Measurements from ENCODE around the gene DOK3.
A peak's percentile ranks its signal among the peaks of the same experiment; 100 is the strongest.
"Not testable (repeated sequence)": the region's sequence is repeated elsewhere in the genome, so short reads cannot be mapped to it uniquely, and the experiment has no call there.

Gene DOK3

GRCh38 chr5:177490311-177490991 lies 19.2 kb downstream of the DOK3 start:
- WGBS, 2 experiments (ENCODE audit: insufficient coverage in 2 of 2) = 93 to 95% methylated on average over 9 to 15 of the region's 15 CpGs
- H3K36me3 ChIP-seq (ENCODE audit: control insufficient read depth, insufficient read depth, low read length) = peaks cover 82% of the 10 kb centered on the region
- H3K9me3 ChIP-seq (ENCODE audit: control insufficient read depth, low read length) = no peaks in the 10 kb centered on the region
- H3K27ac ChIP-seq (ENCODE audit: low read depth, low read length, severe bottlenecking) = no peak overlapping the region
- peaks cover 41% of the 10 kb centered on the region for H3K4me1 ChIP-seq (ENCODE audit: control insufficient read depth, insufficient read depth, low read length, poor library complexity, severe bottlenecking)
- no peak overlapping the region for H3K4me3 ChIP-seq (ENCODE audit: extremely low read depth, insufficient read depth, low read length, poor library complexity, severe bottlenecking)

- Histone ChIP-seq H3K4me3 (ENCODE audit: extremely low read depth, insufficient read depth, low read length, poor library complexity, severe bottlenecking) (no peak overlapping the region), H3K4me1 (ENCODE audit: control insufficient read depth, insufficient read depth, low read length, poor library complexity, severe bottlenecking) (peaks cover 29% of the 10 kb centered on the region), H3K36me3 (ENCODE audit: control insufficient read depth, insufficient read depth, low read length) (peaks cover 89% of the 10 kb centered on the region), H3K9me3 (ENCODE audit: control insufficient read depth, low read length) (no peaks in the 10 kb centered on the region), H3K27ac (ENCODE audit: low read depth, low read length, severe bottlenecking) (no peak overlapping the region)
- 88 to 90% methylated on average over 19 to 21 of the region's 26 CpGs for WGBS, 2 experiments (ENCODE audit: insufficient coverage in 2 of 2)
These were observed 20.4 kb downstream of the DOK3 start for GRCh38 chr5:177489119-177489716.

- Histone ChIP-seq H3K4me3 (ENCODE audit: extremely low read depth, insufficient read depth, low read length, poor library complexity, severe bottlenecking) (no peak overlapping the region), H3K27ac (ENCODE audit: low read depth, low read length, severe bottlenecking) (no peak overlapping the region), H3K9me3 (ENCODE audit: control insufficient read depth, low read length) (no peaks in the 10 kb centered on the region), H3K36me3 (ENCODE audit: control insufficient read depth, insufficient read depth, low read length) (peaks cover 89% of the 10 kb centered on the region), H3K4me1 (ENCODE audit: control insufficient read depth, insufficient read depth, low read length, poor library complexity, severe bottlenecking) (peaks cover 16% of the 10 kb centered on the region)
- 98 to 99% methylated on average over 14 to 15 of the region's 15 CpGs for WGBS, 2 experiments (ENCODE audit: insufficient coverage in 2 of 2)
These were observed 21.7 kb downstream of the DOK3 start for GRCh38 chr5:177487975-177488374.

GRCh38 chr5:177487144-177487543 lies 22.5 kb downstream of the DOK3 start:
- Histone ChIP-seq H3K27ac (ENCODE audit: low read depth, low read length, severe bottlenecking) (no peak overlapping the region), H3K36me3 (ENCODE audit: control insufficient read depth, insufficient read depth, low read length) (peaks cover 89% of the 10 kb centered on the region), H3K4me3 (ENCODE audit: extremely low read depth, insufficient read depth, low read length, poor library complexity, severe bottlenecking) (no peak overlapping the region), H3K9me3 (ENCODE audit: control insufficient read depth, low read length) (no peaks in the 10 kb centered on the region), H3K4me1 (ENCODE audit: control insufficient read depth, insufficient read depth, low read length, poor library complexity, severe bottlenecking) (peaks cover 11% of the 10 kb centered on the region)
- 93 to 95% methylated on average over 5 of the region's 8 CpGs for WGBS, 2 experiments (ENCODE audit: insufficient coverage in 2 of 2)

- H3K4me3 ChIP-seq (ENCODE audit: extremely low read depth, insufficient read depth, low read length, poor library complexity, severe bottlenecking) = no peak overlapping the region
- peaks cover 95% of the 10 kb centered on the region for H3K36me3 ChIP-seq (ENCODE audit: control insufficient read depth, insufficient read depth, low read length)
- WGBS, 2 experiments (ENCODE audit: insufficient coverage in 2 of 2) = 91 to 100% methylated on average over 2 to 3 of the region's 3 CpGs
- no peaks in the 10 kb centered on the region for H3K9me3 ChIP-seq (ENCODE audit: control insufficient read depth, low read length)
- H3K27ac ChIP-seq (ENCODE audit: low read depth, low read length, severe bottlenecking) = no peak overlapping the region
- peaks cover 9% of the 10 kb centered on the region for H3K4me1 ChIP-seq (ENCODE audit: control insufficient read depth, insufficient read depth, low read length, poor library complexity, severe bottlenecking)
These were observed 23.4 kb downstream of the DOK3 start for GRCh38 chr5:177486256-177486655.

GRCh38 chr5:177485753-177486152 lies 23.9 kb downstream of the DOK3 start:
- not testable (repeated sequence) for H3K4me1 ChIP-seq (ENCODE audit: control insufficient read depth, insufficient read depth, low read length, poor library complexity, severe bottlenecking); H3K27ac ChIP-seq (ENCODE audit: low read depth, low read length, severe bottlenecking); H3K4me3 ChIP-seq (ENCODE audit: extremely low read depth, insufficient read depth, low read length, poor library complexity, severe bottlenecking); H3K9me3 ChIP-seq (ENCODE audit: control insufficient read depth, low read length)
- 94 to 100% methylated on average over 1 to 3 of the region's 3 CpGs for WGBS, 2 experiments (ENCODE audit: insufficient coverage in 2 of 2)
- peaks cover 90% of the 10 kb centered on the region for H3K36me3 ChIP-seq (ENCODE audit: control insufficient read depth, insufficient read depth, low read length)

- no peak overlapping the region for H3K4me3 ChIP-seq (ENCODE audit: extremely low read depth, insufficient read depth, low read length, poor library complexity, severe bottlenecking)
- 81 to 83% methylated on average over 11 to 13 of the region's 13 CpGs for WGBS, 2 experiments (ENCODE audit: insufficient coverage in 2 of 2)
- H3K27ac ChIP-seq (ENCODE audit: low read depth, low read length, severe bottlenecking) = peak overlapping the region; percentile 16
- peaks cover 2% of the 10 kb centered on the region for H3K4me1 ChIP-seq (ENCODE audit: control insufficient read depth, insufficient read depth, low read length, poor library complexity, severe bottlenecking)
- no peaks in the 10 kb centered on the region for H3K9me3 ChIP-seq (ENCODE audit: control insufficient read depth, low read length)
- peaks cover 87% of the 10 kb centered on the region for H3K36me3 ChIP-seq (ENCODE audit: control insufficient read depth, insufficient read depth, low read length)
These were observed 24.6 kb downstream of the DOK3 start for GRCh38 chr5:177484902-177485549.

GRCh38 chr5:177483994-177484901 lies 25.4 kb downstream of the DOK3 start:
- H3K27ac ChIP-seq (ENCODE audit: low read depth, low read length, severe bottlenecking) = no peak overlapping the region
- H3K36me3 ChIP-seq (ENCODE audit: control insufficient read depth, insufficient read depth, low read length) = peaks cover 83% of the 10 kb centered on the region
- WGBS, 2 experiments (ENCODE audit: insufficient coverage in 2 of 2) = 94 to 97% methylated on average over 22 of the region's 22 CpGs
- H3K4me1 ChIP-seq (ENCODE audit: control insufficient read depth, insufficient read depth, low read length, poor library complexity, severe bottlenecking) = peaks cover 5% of the 10 kb centered on the region
- no peaks in the 10 kb centered on the region for H3K9me3 ChIP-seq (ENCODE audit: control insufficient read depth, low read length)
- H3K4me3 ChIP-seq (ENCODE audit: extremely low read depth, insufficient read depth, low read length, poor library complexity, severe bottlenecking) = no peak overlapping the region

GRCh38 chr5:177483042-177483441 lies 26.6 kb downstream of the DOK3 start:
- WGBS, 2 experiments (ENCODE audit: insufficient coverage in 2 of 2) = 96 to 98% methylated on average over 7 to 8 of the region's 9 CpGs
- Histone ChIP-seq H3K36me3 (ENCODE audit: control insufficient read depth, insufficient read depth, low read length) (peaks cover 77% of the 10 kb centered on the region), H3K4me1 (ENCODE audit: control insufficient read depth, insufficient read depth, low read length, poor library complexity, severe bottlenecking) (peaks cover 5% of the 10 kb centered on the region), H3K4me3 (ENCODE audit: extremely low read depth, insufficient read depth, low read length, poor library complexity, severe bottlenecking) (no peak overlapping the region), H3K9me3 (ENCODE audit: control insufficient read depth, low read length) (no peaks in the 10 kb centered on the region), H3K27ac (ENCODE audit: low read depth, low read length, severe bottlenecking) (no peak overlapping the region)

- no peaks in the 10 kb centered on the region for H3K9me3 ChIP-seq (ENCODE audit: control insufficient read depth, low read length)
- H3K36me3 ChIP-seq (ENCODE audit: control insufficient read depth, insufficient read depth, low read length) = peaks cover 71% of the 10 kb centered on the region
- H3K4me1 ChIP-seq (ENCODE audit: control insufficient read depth, insufficient read depth, low read length, poor library complexity, severe bottlenecking) = peaks cover 5% of the 10 kb centered on the region
- H3K27ac ChIP-seq (ENCODE audit: low read depth, low read length, severe bottlenecking) = no peak overlapping the region
- WGBS, 2 experiments (ENCODE audit: insufficient coverage in 2 of 2) = 88 to 99% methylated on average over 10 of the region's 10 CpGs
- H3K4me3 ChIP-seq (ENCODE audit: extremely low read depth, insufficient read depth, low read length, poor library complexity, severe bottlenecking) = no peak overlapping the region
These were observed 27.2 kb downstream of the DOK3 start for GRCh38 chr5:177482359-177482795.
